Activated naive CD4-positive, alpha-beta T cell treated with anti-CD3 and anti-CD28 coated beads, Interleukin-2, amount 50 U/mL, for 24 hours (primary cell): ENCODE measurements around the gene PRR5.

Experiments used
- H3K27ac Mint-ChIP-seq: one replicate; pipeline ENCODE4 v1.8.0; 2021; ENCODE audit warnings: mild to moderate bottlenecking, mixed read lengths
- H3K27me3 Mint-ChIP-seq: one replicate; pipeline ENCODE4 v1.8.0; 2021; ENCODE audit warnings: mixed read lengths
- H3K36me3 Mint-ChIP-seq: one replicate; pipeline ENCODE4 v1.8.0; 2021; ENCODE audit warnings: mixed read lengths
- H3K4me1 Mint-ChIP-seq: one replicate; pipeline ENCODE4 v1.8.0; 2021; ENCODE audit warnings: mixed read lengths
- H3K4me3 Mint-ChIP-seq: one replicate; pipeline ENCODE4 v1.8.0; 2021; ENCODE audit warnings: mild to moderate bottlenecking, mixed read lengths
- H3K9me3 Mint-ChIP-seq: one replicate; pipeline ENCODE4 v1.8.0; 2021; ENCODE audit warnings: mixed read lengths

PRR5 gene

DNA sequence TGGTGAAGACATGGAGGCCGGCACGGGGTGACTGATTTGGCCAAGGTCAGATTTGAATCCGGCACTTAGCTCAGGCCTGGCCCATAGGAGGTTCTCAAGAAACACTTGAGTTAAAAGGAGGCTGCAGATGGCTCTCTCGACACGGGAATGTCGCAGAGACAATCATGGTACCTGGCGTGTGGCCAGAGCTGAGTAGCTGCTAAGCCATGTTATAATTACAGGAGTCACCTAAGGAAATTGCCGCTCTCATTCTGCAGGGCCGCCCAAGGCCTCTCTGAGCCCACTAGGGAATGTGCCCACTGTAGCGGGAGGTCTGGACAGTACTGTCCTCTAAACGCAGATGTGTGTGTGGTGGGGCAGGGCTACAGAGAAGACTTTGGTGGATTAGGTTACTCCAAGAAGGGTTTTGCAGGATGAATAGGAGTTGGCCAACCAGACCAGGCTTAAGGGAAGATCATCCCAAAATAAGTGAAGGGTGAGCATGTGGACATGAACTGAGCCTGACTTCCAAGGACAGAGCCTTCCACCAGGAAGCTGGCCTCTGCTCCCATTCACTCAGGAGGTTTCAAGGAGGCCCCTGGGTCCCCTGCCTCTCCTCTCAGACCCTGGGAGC lies 19.3 kb upstream of the PRR5 start:
- no peak overlapping the region for H3K4me3 Mint-ChIP-seq
- no peaks in the 10 kb centered on the region for H3K27me3 Mint-ChIP-seq
- no peaks in the 10 kb centered on the region for H3K9me3 Mint-ChIP-seq
- no peaks in the 10 kb centered on the region for H3K36me3 Mint-ChIP-seq
- H3K4me1 Mint-ChIP-seq, result peaks cover 47% of the 10 kb centered on the region
- H3K27ac Mint-ChIP-seq, result no peak overlapping the region

DNA sequence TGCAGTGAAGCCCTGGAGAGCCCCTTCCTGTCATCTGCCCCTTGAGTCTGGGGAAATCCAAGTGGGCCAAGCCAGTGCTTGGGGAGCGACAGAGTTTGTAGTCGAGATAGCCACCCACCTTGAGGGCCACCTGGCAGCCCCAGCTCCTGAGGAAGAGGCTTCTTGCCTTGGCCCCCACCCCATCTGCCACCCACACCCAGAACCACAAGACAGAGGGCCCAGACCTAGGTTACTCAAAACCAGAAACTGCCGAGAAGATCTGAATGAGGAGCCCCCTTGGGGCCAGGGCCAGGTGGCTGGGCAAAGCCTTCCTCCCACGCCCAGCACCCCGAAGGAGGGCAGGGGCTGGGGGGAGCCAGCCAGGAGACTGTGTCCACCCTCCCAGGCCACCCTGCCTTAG lies 18.8 kb upstream of the PRR5 start:
- Mint-ChIP-seq H3K9me3 (no peaks in the 10 kb centered on the region), H3K4me3 (no peak overlapping the region), H3K27me3 (no peaks in the 10 kb centered on the region), H3K4me1 (peaks cover 47% of the 10 kb centered on the region), H3K27ac (no peak overlapping the region), H3K36me3 (no peaks in the 10 kb centered on the region)

DNA sequence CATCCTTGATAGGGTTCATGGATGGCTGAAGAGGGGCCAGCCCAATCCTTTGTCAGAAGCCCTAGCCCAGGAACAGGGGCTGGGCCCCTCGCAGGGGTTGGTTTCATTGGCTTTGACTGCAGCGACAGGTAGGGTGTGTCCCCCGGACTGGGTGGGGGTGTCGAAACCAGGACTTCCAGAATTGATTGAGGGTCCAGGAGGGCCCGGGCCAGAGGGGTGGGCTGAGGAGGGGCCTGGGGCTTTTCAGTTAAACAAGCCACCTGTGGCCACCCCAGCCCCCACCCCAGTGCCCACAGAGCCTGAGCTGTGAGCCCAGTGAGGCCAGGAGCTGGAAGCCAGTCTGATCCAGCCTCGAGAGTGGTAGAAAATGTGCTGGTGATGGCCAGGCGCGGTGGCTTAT lies 18.1 kb upstream of the PRR5 start:
- H3K27ac Mint-ChIP-seq, result no peak overlapping the region
- H3K4me3 Mint-ChIP-seq, result no peak overlapping the region
- H3K4me1 Mint-ChIP-seq, result peaks cover 43% of the 10 kb centered on the region
- no peaks in the 10 kb centered on the region for H3K36me3 Mint-ChIP-seq
- no peaks in the 10 kb centered on the region for H3K9me3 Mint-ChIP-seq
- no peaks in the 10 kb centered on the region for H3K27me3 Mint-ChIP-seq

DNA sequence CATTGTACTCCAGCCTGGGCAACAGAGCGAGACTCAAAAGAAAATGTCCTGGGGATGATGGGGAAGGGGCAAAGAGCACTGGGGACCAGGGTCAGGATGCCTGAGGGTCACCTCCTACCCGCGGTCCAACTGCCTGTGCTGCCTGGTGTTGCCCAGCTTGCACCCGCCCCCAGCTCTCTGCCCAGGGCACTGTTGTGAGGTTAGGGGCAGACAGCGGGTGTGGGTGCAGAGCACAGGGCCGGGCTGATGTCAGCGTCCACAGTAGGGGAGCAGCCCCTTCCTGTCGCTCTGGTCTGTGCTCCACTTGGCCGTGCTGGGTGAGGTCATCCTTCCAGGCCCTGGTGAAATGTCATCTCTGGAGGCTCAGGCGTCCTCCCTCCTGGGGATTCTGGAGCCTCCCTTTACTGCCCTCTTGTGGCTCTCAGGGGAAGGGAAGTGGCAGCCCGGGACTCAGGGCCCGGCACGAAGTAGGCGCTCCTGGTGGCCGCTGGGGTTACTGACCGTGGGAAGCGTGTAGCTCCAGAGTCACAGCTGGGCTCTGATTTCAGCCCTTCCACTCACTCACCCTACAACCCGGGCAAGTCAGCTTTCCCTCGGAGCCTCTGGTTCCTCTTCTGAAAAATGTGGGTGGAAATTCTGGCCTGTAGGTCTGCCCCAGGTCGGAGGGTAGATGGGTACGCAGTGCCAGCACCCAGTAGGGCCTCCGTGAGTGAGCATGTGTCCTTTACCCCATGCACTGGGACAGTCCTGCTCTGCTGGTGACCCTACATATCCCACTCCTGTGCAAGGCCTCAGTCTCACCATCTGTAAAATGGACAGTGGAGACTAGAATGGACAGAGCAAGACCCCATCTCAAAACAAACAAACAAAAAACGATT lies 17.3 kb upstream of the PRR5 start:
- peaks cover 41% of the 10 kb centered on the region for H3K4me1 Mint-ChIP-seq
- H3K36me3 Mint-ChIP-seq, result no peaks in the 10 kb centered on the region
- H3K27ac Mint-ChIP-seq, result no peak overlapping the region
- peak overlapping the region; percentile 61 for H3K4me3 Mint-ChIP-seq
- H3K9me3 Mint-ChIP-seq, result no peaks in the 10 kb centered on the region
- H3K27me3 Mint-ChIP-seq, result no peaks in the 10 kb centered on the region

DNA sequence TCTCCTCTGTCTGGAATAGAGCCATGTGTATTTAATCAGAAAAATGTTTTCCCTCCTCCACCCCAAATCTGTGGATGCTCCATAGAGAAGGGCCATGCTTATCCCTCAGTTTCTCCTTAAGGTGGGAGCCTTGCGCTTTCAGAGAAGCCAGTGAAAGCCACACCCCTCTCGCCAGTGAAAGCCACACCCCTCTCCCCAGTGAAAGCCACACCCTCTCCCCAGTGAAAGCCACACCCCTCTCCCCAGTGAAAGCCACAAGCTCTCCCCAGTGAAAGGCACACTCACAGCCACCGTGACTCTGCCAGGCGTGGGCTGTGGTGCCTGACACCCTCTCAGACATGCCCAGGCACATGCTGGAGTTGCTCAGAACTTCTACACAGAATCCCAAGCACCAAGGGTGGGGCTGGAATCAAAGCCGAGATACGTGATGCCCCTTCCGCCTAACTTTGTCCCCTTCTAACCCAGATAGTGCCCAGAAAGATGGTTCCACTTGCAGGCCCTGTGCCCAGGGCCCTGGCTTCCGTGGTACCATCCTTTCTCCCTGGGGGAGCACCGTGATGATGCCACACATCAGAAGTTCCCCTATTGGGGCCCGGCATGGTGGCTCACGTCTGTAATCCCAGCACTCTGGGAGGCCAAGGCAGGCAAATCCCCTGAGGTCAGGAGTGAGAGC lies 16.5 kb upstream of the PRR5 start:
- peaks cover 41% of the 10 kb centered on the region for H3K4me1 Mint-ChIP-seq
- no peaks in the 10 kb centered on the region for H3K9me3 Mint-ChIP-seq
- H3K27me3 Mint-ChIP-seq, result no peaks in the 10 kb centered on the region
- H3K36me3 Mint-ChIP-seq, result no peaks in the 10 kb centered on the region
- H3K27ac Mint-ChIP-seq, result peak overlapping the region; percentile 88
- peak overlapping the region; percentile 61 for H3K4me3 Mint-ChIP-seq

DNA sequence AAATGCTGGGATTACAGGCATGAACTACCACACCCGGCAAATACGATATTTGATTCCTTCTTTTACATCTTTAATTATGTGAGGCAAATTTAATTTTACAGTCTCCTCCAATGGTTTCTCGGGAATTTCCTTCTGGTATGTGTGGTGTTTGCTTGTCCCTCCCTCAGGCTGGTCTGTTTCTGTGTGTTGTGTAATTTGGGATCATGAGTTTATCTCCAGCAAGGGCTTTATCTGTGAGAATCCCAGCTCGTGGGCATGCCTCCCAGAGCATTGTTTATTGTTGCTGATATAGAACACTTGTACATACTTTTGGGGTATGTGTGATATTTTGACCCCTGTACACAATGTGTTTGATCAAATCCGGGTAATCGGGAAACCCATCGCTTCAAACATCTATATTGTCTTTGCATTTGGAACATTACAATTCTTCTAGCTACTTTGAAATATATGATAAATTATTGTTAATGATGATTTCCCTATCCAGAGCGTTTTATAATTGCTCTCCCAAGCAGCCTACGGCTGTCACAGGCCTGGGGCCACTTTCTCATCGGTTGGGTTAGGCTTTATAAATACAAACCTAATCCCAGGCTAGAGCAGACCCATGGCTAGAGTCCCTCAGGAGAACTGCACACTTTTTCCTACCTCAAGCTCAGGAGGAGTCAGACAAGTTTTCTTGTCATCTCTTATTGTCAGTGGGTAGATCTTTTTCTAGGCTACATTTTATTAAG lies 15.0 kb upstream of the PRR5 start:
- H3K27ac Mint-ChIP-seq, result peak overlapping the region; percentile 81
- peaks cover 29% of the 10 kb centered on the region for H3K4me1 Mint-ChIP-seq
- no peak overlapping the region for H3K4me3 Mint-ChIP-seq

GRCh38 chr22:44689173-44689572 lies 12.8 kb upstream of the PRR5 start:
- no peak overlapping the region for H3K27ac Mint-ChIP-seq
- no peaks in the 10 kb centered on the region for H3K27me3 Mint-ChIP-seq
- H3K4me1 Mint-ChIP-seq, result peaks cover 20% of the 10 kb centered on the region
- no peaks in the 10 kb centered on the region for H3K9me3 Mint-ChIP-seq
- no peaks in the 10 kb centered on the region for H3K36me3 Mint-ChIP-seq
- H3K4me3 Mint-ChIP-seq, result no peak overlapping the region

More for the DNA sequence above, 15.0 kb upstream of the PRR5 start:
- Mint-ChIP-seq H3K9me3 (no peaks in the 10 kb centered on the region), H3K27me3 (no peaks in the 10 kb centered on the region), H3K36me3 (no peaks in the 10 kb centered on the region)

- Mint-ChIP-seq H3K9me3 (no peaks in the 10 kb centered on the region), H3K4me3 (no peak overlapping the region), H3K27me3 (no peaks in the 10 kb centered on the region), H3K27ac (peak overlapping the region; percentile 23), H3K4me1 (peaks cover 14% of the 10 kb centered on the region), H3K36me3 (no peaks in the 10 kb centered on the region)
Measured at GRCh38 chr22:44689915-44690524, 12.0 kb upstream of the PRR5 start.

GRCh38 chr22:44691796-44692661 lies 10.0 kb upstream of the PRR5 start:
- H3K4me1 Mint-ChIP-seq, result peaks cover under 1% of the 10 kb centered on the region
- H3K4me3 Mint-ChIP-seq, result no peak overlapping the region
- H3K27ac Mint-ChIP-seq, result no peak overlapping the region
- H3K9me3 Mint-ChIP-seq, result no peaks in the 10 kb centered on the region
- H3K36me3 Mint-ChIP-seq, result no peaks in the 10 kb centered on the region
- no peaks in the 10 kb centered on the region for H3K27me3 Mint-ChIP-seq

DNA sequence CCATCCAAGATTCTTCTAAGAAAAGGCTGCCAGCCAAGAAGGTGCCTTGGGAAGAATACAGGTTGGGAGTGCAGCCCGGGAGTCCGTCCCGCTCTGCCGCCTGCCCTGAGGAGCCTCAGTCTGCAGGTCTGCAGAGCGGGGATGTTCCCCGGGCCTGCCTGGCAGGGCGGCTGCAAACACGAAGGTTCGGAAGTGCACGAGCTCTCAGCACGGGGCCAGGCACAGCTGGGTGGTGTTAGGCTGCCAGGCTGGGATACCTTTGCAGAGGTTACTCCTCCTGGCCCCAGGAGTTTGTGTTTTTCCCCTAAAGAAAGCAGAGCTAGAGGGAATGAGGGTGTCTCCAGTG lies 9.4 kb upstream of the PRR5 start:
- Mint-ChIP-seq H3K36me3 (no peaks in the 10 kb centered on the region), H3K27ac (no peak overlapping the region), H3K9me3 (no peaks in the 10 kb centered on the region), H3K27me3 (no peaks in the 10 kb centered on the region), H3K4me3 (no peak overlapping the region), H3K4me1 (no peaks in the 10 kb centered on the region)

DNA sequence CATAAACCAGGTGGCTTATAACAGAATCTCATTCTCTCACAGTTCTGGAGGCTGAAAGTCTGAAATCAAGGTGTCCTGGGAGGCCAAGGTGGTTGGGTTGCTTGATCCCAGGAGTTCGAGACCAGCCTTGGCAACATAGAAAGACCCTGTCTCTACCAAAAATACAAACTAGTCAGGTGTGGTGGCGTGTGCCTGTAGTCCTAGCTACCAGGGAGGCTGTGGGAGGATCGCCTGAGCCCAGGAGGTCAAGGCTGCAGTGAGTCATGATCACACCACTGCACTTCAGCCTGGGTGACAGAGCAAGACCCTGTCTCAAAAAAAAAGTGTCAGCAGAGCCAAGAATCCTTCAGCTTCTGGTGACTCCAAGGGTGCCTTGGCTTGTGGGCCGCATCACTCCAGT lies 8.9 kb upstream of the PRR5 start:
- no peaks in the 10 kb centered on the region for H3K36me3 Mint-ChIP-seq
- H3K9me3 Mint-ChIP-seq, result no peaks in the 10 kb centered on the region
- H3K27ac Mint-ChIP-seq, result no peak overlapping the region
- H3K4me1 Mint-ChIP-seq, result no peaks in the 10 kb centered on the region
- H3K4me3 Mint-ChIP-seq, result no peak overlapping the region
- no peaks in the 10 kb centered on the region for H3K27me3 Mint-ChIP-seq

GRCh38 chr22:44693756-44694155 lies 8.2 kb upstream of the PRR5 start:
- H3K4me1 Mint-ChIP-seq, result peaks cover 3% of the 10 kb centered on the region
- no peaks in the 10 kb centered on the region for H3K27me3 Mint-ChIP-seq
- no peaks in the 10 kb centered on the region for H3K9me3 Mint-ChIP-seq
- H3K36me3 Mint-ChIP-seq, result no peaks in the 10 kb centered on the region
- no peak overlapping the region for H3K4me3 Mint-ChIP-seq
- H3K27ac Mint-ChIP-seq, result no peak overlapping the region

GRCh38 chr22:44697423-44698141 lies 4.4 kb upstream of the PRR5 start:
- Mint-ChIP-seq H3K36me3 (no peaks in the 10 kb centered on the region), H3K9me3 (no peaks in the 10 kb centered on the region), H3K4me1 (peaks cover 8% of the 10 kb centered on the region), H3K4me3 (no peak overlapping the region), H3K27ac (no peak overlapping the region), H3K27me3 (no peaks in the 10 kb centered on the region)
